Epithelial cell of proximal tubule (primary cell): ENCODE measurements around the gene ZNF283. TPM values are rescaled to one million over a fixed set of nuclear protein-coding genes. Genes with fewer than 3 reads are reported as not detected.
"Not testable (repeated sequence)": the region's sequence is repeated elsewhere in the genome, so short reads cannot be mapped to it uniquely, and the experiment has no call there.

Experiments used
- DNase-seq: peaks from one replicate; pipeline ENCODE4 v3.0.0-alpha.2; 2011; ENCODE audit warnings: low read depth
- H3K4me3 ChIP-seq: 2 replicates; pipeline ENCODE4 v1.5.1; 2011; ENCODE audit warnings: low read depth, mild to moderate bottlenecking, low read length
- CTCF ChIP-seq: conservative IDR thresholded peaks from 2 replicates; pipeline ENCODE4 v1.5.1; 2012; ENCODE audit warnings: low read depth, mild to moderate bottlenecking, low read length
- total RNA-seq: library from RNA; depleted of rRNA; stranded (reverse); fragments of >200 nt; gene quantifications from 2 replicates; pipeline ENCODE4 v1.2.3, GENCODE V29; 2015

ZNF283 gene
- total RNA-seq, 1 donor from 2014 or later = 2.9 TPM

GRCh38 chr19:43802216-43802951 is 24.7 kb upstream of the ZNF283 start, which contains the start of gene LYPD5:
Gene LYPD5 (minus strand): TSS chr19:43802447. CDS start chr19:43802380, 67 bp downstream.
- H3K4me3 ChIP-seq = no peak within 1 kb of the TSS
- no peak for DNase-seq
- no peak for TF ChIP-seq CTCF

DNA sequence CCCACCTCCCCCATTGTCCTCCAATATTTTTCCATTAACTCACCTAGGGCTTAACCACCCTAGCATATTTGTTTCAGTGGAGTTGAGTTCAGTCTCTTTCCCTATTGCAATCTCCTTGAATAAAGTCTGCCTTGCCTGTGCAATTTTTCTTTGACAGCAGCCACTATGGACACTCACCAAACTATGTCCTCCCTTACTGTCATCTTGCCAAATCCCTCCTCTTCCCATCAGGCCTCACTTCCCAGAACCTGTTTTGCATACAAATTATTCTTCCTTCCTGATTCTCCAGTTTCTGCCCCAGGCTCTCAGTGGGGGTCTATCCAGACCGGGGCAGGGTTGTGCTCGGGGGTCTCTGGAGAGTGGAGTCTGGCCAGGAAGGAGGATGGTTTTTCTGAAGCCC is 22.7 kb upstream of the ZNF283 start:
- no peak for TF ChIP-seq CTCF
- no peak overlapping the region for H3K4me3 ChIP-seq
- DNase-seq = no peak

DNA sequence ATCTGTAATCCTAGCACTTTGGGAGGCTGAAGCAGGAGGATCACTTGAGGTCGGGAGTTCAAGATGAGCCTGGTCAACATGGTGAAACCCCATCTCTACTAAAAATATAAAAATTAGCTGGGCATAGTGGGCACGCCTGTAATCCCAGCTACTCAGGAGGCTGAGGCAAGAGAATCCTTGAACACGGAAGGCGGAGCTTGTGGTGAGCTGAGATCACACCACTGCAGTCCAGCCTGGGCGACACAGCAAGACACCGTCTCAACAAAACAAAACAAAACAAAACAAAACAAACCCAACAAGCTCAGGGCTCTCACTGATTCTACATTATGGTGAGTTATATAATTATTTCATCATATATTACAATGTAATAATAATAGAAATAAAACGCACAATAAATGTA is 20.7 kb upstream of the ZNF283 start:
- not testable (repeated sequence) for DNase-seq, H3K4me3 ChIP-seq

DNA sequence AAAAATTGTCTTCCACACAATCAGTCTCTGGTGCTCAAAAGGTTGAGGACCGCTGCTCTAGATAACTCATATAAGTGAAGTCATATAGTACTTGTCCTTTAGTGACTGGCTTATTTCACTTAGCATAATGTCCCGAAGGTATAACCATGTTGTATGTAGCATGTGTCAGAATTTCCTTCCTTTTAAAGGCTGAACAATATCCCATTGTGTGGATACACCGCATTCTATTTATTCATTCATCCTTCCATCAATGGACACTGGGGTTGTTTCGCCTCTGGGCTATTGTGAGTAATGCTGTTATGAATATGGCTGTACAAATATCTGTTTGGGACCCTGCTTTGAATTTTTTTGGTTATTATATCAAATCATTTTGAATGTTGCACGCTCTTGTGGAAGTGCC is 20.3 kb upstream of the ZNF283 start:
- no peak for DNase-seq
- no peak for TF ChIP-seq CTCF
- no peak overlapping the region for H3K4me3 ChIP-seq

DNA sequence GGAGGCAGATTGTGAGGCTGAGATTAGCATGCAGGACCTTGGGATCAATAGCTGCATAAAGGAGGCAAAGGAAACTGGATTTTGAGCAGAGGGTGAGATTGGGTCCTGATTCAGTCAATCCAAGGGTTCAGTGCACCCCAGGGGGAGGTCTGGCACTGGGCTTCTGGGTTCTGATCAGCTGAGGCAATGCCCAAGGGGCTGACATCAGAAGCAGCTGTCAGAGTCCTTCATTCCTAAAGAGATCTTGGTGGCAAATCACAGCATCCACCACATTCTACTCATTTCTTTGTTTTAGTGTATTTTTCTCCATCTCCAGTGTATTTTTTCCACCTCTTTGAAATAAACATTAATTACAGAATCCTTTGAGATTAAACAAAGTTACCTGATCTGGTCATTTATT is 19.5 kb upstream of the ZNF283 start:
- H3K4me3 ChIP-seq = no peak overlapping the region
- DNase-seq = no peak
- TF ChIP-seq CTCF = no peak

- peak; percentile 65 for TF ChIP-seq CTCF
- no peak overlapping the region for H3K4me3 ChIP-seq
- DNase-seq = no peak
Observed at GRCh38 chr19:43809762-43810696, 17.1 kb upstream of the ZNF283 start.

DNA sequence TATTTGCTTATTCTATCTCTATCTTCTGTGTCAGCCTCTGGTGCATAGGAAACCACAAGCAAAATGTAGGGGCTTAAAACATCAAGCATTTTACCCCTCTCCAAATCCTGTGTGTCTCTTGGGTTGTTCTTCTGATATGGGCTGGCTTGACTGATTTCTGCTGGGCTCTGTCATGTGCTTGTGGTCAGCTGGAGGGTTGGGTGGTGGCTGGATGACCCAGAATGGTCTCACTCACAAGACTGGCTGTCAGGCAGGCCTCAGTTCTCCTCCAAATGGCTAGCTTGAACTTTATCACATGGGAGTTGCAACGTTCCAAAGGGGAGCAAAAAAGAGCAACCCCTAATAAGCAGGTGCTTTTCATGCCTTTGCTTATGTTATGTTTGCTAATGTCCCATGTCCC is 15.3 kb upstream of the ZNF283 start:
- no peak for TF ChIP-seq CTCF
- no peak overlapping the region for H3K4me3 ChIP-seq
- DNase-seq = no peak
